Activated CD4-positive, CD25-positive, alpha-beta regulatory T cell (primary cell): ENCODE data around the gene PXDC1.
"Not testable (repeated sequence)": the region's sequence is repeated elsewhere in the genome, so short reads cannot be mapped to it uniquely, and the experiment has no call there.

ENCODE experiments used
- DNase-seq, 4 experiments: peaks; one replicate each; lab custom pipeline; 2025; lab: John Stamatoyannopoulos, UW

The PXDC1 gene

GRCh38 chr6:3782876-3783832, 31.6 kb upstream of the PXDC1 start:
- no peak for DNase-seq

GRCh38 chr6:3781504-3781903, 30.0 kb upstream of the PXDC1 start:
- DNase-seq = no peak

GRCh38 chr6:3779574-3779849, 28.0 kb upstream of the PXDC1 start:
- DNase-seq = no peak

- no peak for DNase-seq
Measured at GRCh38 chr6:3778701-3779573, 27.4 kb upstream of the PXDC1 start.

GRCh38 chr6:3777730-3778461, 26.4 kb upstream of the PXDC1 start:
- no peak for DNase-seq

GRCh38 chr6:3776881-3777507, 25.5 kb upstream of the PXDC1 start:
- no peak for DNase-seq

GRCh38 chr6:3775847-3776246, 24.3 kb upstream of the PXDC1 start:
- DNase-seq = no peak

GRCh38 chr6:3775386-3775785, 23.9 kb upstream of the PXDC1 start:
- no peak for DNase-seq

- DNase-seq = no peak
Measured at GRCh38 chr6:3773678-3774298, 22.3 kb upstream of the PXDC1 start.

- DNase-seq = not testable (repeated sequence)
Measured at GRCh38 chr6:3772127-3772999, 20.9 kb upstream of the PXDC1 start.

- DNase-seq = no peak
Measured at GRCh38 chr6:3771407-3772011, 20.0 kb upstream of the PXDC1 start.

- no peak for DNase-seq
Measured at GRCh38 chr6:3770023-3770720, 18.7 kb upstream of the PXDC1 start.

GRCh38 chr6:3769610-3770009, 18.1 kb upstream of the PXDC1 start:
- no peak for DNase-seq

GRCh38 chr6:3768502-3768901, 17.0 kb upstream of the PXDC1 start:
- no peak for DNase-seq

GRCh38 chr6:3767483-3767882, 16.0 kb upstream of the PXDC1 start:
- DNase-seq = not testable (repeated sequence)

- DNase-seq = no peak
Measured at GRCh38 chr6:3766214-3766613, 14.7 kb upstream of the PXDC1 start.

- no peak for DNase-seq
Measured at GRCh38 chr6:3765415-3765814, 13.9 kb upstream of the PXDC1 start.

GRCh38 chr6:3764516-3765335, 13.2 kb upstream of the PXDC1 start:
- no peak for DNase-seq

- DNase-seq = no peak
Measured at GRCh38 chr6:3762852-3763251, 11.3 kb upstream of the PXDC1 start.
